HepG2 (cell line): Measurements from ENCODE around the gene PRDM10. TPM values are rescaled to one million over a fixed set of nuclear protein-coding genes. Genes with fewer than 3 reads are reported as not detected.

Experiments used
- ATAC-seq: fragments of 200-7000 bp; cut with Tn5 transposase; 3 replicates; pipeline ENCODE4 v1.9.1; 2020; ENCODE audit warnings: mild to moderate bottlenecking, moderate library complexity
- BruUV-seq: library from RNA; stranded (reverse); fragments of 400-500 nt; replicated peaks from 2 replicates; lab custom pipeline; 2021; lab: Mats Ljungman, UMichigan
- CTCF ChIA-PET: fragments of 300-600 bp; formaldehyde crosslinking; extraction: SDS; loops from one replicate; lab custom pipeline; 2021; ENCODE audit warnings: low total read pairs, inconsistent platforms, low intra/inter-chr PET ratio; lab: Yijun Ruan, JAX
- POLR2A ChIA-PET: fragments of 350-600 bp; sonication (Branson Sonifier 250); formaldehyde crosslinking; loops from one replicate; lab custom pipeline; 2020; ENCODE audit warnings: antibody characterized with exemption, inconsistent platforms; lab: Yijun Ruan, JAX
- DNase-seq: peaks from one replicate; pipeline ENCODE4 v3.0.0-alpha.2; 2015; ENCODE audit warnings: low spot score
- FAIRE-seq: peaks from 3 replicates; lab custom pipeline; 2011; peaks lifted over from hg19 to GRCh38; lab: Jason Lieb, UNC
- H2AFZ ChIP-seq: one replicate; pipeline ENCODE4 v1.6.1; 2011; ENCODE audit warnings: low read length, inconsistent platforms
- H3K27ac ChIP-seq: fragments of 300-600 bp; 3 replicates; pipeline ENCODE4 v1.8.0; 2011; ENCODE audit warnings: mixed run types, mild to moderate bottlenecking, mixed read lengths, low read length, inconsistent platforms; ENCODE audit not compliant: insufficient read depth; ENCODE audit errors: extremely low read length
- H3K27me3 ChIP-seq, 2 experiments: fragments of 200-600 bp in 1 of 2; 2 replicates in 1 of 2; 3 replicates in 1 of 2; pipeline versions ENCODE4 v1.6.0 to v1.8.0; 2011; ENCODE audit warnings: low read length in 2 of 2, mild to moderate bottlenecking in 2 of 2, moderate library complexity in 2 of 2, inconsistent platforms in 1 of 2; ENCODE audit not compliant: insufficient read depth in 2 of 2, control insufficient read depth in 1 of 2
- H3K36me3 ChIP-seq, 2 experiments: fragments of 200-600 bp in 1 of 2; replicated peaks in 1 of 2; 2 replicates in 1 of 2; 3 replicates in 1 of 2; pipeline versions ENCODE4 v1.5.1 to v1.8.0; 2011; ENCODE audit warnings: low read length in 2 of 2, inconsistent platforms in 1 of 2; ENCODE audit not compliant: insufficient read depth in 2 of 2, control insufficient read depth in 1 of 2
- H3K4me1 ChIP-seq: 2 replicates; pipeline ENCODE4 v1.5.1; 2012; ENCODE audit warnings: low read length, inconsistent platforms; ENCODE audit not compliant: insufficient read depth
- H3K4me2 ChIP-seq: 2 replicates; pipeline ENCODE4 v1.6.0; 2011; ENCODE audit warnings: low read depth, low read length, inconsistent platforms
- H3K4me3 ChIP-seq, 3 experiments: fragments of 200-600 bp in 1 of 3; sonication (generic), shearing (Covaris generic) in 1 of 3; replicated peaks in 1 of 3; 2 replicates each; pipeline ENCODE4 v1.5.1; 2011 to 2016; ENCODE audit warnings: low read length in 3 of 3, inconsistent platforms in 2 of 3, low read depth in 2 of 3, mild to moderate bottlenecking in 2 of 3, control low read depth in 1 of 3, mixed read lengths in 1 of 3; ENCODE audit not compliant: insufficient read depth in 1 of 3
- H3K79me2 ChIP-seq: one replicate; pipeline ENCODE4 v1.6.1; 2011; ENCODE audit warnings: low read length, inconsistent platforms; ENCODE audit not compliant: insufficient read depth
- H3K9ac ChIP-seq: 2 replicates; pipeline ENCODE4 v1.6.0; 2011; ENCODE audit warnings: mild to moderate bottlenecking, low read depth, low read length, inconsistent platforms; ENCODE audit not compliant: insufficient read depth
- H3K9me3 ChIP-seq: 2 replicates; pipeline ENCODE4 v1.5.1; 2012; ENCODE audit warnings: mild to moderate bottlenecking, low read length
- H4K20me1 ChIP-seq: 2 replicates; pipeline ENCODE4 v1.6.0; 2011; ENCODE audit warnings: inconsistent platforms, mild to moderate bottlenecking, low read length, moderate library complexity; ENCODE audit not compliant: insufficient read depth
- CEBPG ChIP-seq: IDR thresholded peaks from 2 replicates; pipeline ENCODE4 v1.6.1; 2016
- ELF1 ChIP-seq: sonication (generic); formaldehyde crosslinking; IDR thresholded peaks from 2 replicates; pipeline ENCODE4 v1.4.0; 2020; ENCODE audit warnings: missing genetic modification reagents
- ETV5 ChIP-seq: IDR thresholded peaks from 2 replicates; pipeline ENCODE4 v1.6.1; 2018; ENCODE audit warnings: missing biosample characterization, missing genetic modification reagents, inconsistent platforms, borderline replicate concordance
- HIVEP1 ChIP-seq: sonication (generic); formaldehyde crosslinking; IDR thresholded peaks from 2 replicates; pipeline ENCODE4 v1.4.0; 2020; ENCODE audit warnings: mild to moderate bottlenecking, missing genetic modification reagents
- HNF4A ChIP-seq: sonication (generic); formaldehyde crosslinking; IDR thresholded peaks from 2 replicates; pipeline ENCODE4 v1.4.0; 2020; ENCODE audit warnings: missing genetic modification reagents
- HNRNPH1 ChIP-seq: fragments of 200-400 bp; formaldehyde crosslinking; optimal IDR thresholded peaks from 2 replicates; pipeline ENCODE3; 2017; ENCODE audit warnings: mild to moderate bottlenecking, low read depth, low read length
- HOXA3 ChIP-seq: sonication (generic); formaldehyde crosslinking; IDR thresholded peaks from 2 replicates; pipeline ENCODE4 v1.5.0; 2020; ENCODE audit warnings: missing genetic modification reagents
- MAF1 ChIP-seq: sonication (generic); formaldehyde crosslinking; IDR thresholded peaks from 2 replicates; pipeline ENCODE4 v1.5.0; 2020; ENCODE audit warnings: missing genetic modification reagents, borderline replicate concordance
- MAFK ChIP-seq, 2 experiments: IDR thresholded peaks in 1 of 2; conservative IDR thresholded peaks in 1 of 2; 2 replicates each; pipeline ENCODE4 v1.6.1; 2011; ENCODE audit warnings: improper control_type of control experiment in 2 of 2, low read length in 2 of 2
- PAF1 ChIP-seq: IDR thresholded peaks from 2 replicates; pipeline ENCODE4 v1.6.1; 2016; ENCODE audit warnings: missing genetic modification reagents, missing compliant biosample characterization
- RELA ChIP-seq: sonication (generic); formaldehyde crosslinking; IDR thresholded peaks from 2 replicates; pipeline ENCODE4 v1.4.0; 2020; ENCODE audit warnings: missing genetic modification reagents
- SNAI1 ChIP-seq: sonication (generic); formaldehyde crosslinking; IDR thresholded peaks from 2 replicates; pipeline ENCODE4 v1.5.0; 2020; ENCODE audit warnings: mild to moderate bottlenecking, missing genetic modification reagents, borderline replicate concordance
- ZHX1 ChIP-seq: sonication (generic); formaldehyde crosslinking; IDR thresholded peaks from 2 replicates; pipeline ENCODE4 v1.8.1; 2022; ENCODE audit warnings: low read depth, mild to moderate bottlenecking, missing genetic modification reagents
- ZKSCAN1 ChIP-seq: fragments of 150-350 bp; IDR thresholded peaks from 2 replicates; pipeline ENCODE4 v1.6.1; 2014; ENCODE audit warnings: low read length
- ZNF263 ChIP-seq: sonication (generic); formaldehyde crosslinking; IDR thresholded peaks from 2 replicates; pipeline ENCODE4 v1.4.0; 2020; ENCODE audit warnings: missing genetic modification reagents
- ZNF530 ChIP-seq: sonication (generic); formaldehyde crosslinking; IDR thresholded peaks from 2 replicates; pipeline ENCODE4 v1.5.0; 2020; ENCODE audit warnings: low read depth, mild to moderate bottlenecking, missing genetic modification reagents
- ZNF569 ChIP-seq: sonication (generic); formaldehyde crosslinking; IDR thresholded peaks from 2 replicates; pipeline ENCODE4 v1.5.0; 2020; ENCODE audit warnings: mild to moderate bottlenecking, missing genetic modification reagents, moderate library complexity, borderline replicate concordance
- ZNF572 ChIP-seq: sonication (generic); formaldehyde crosslinking; IDR thresholded peaks from 2 replicates; pipeline ENCODE4 v1.5.1; 2020; ENCODE audit warnings: mild to moderate bottlenecking, missing genetic modification reagents
- ZNF724P ChIP-seq: sonication (generic); formaldehyde crosslinking; IDR thresholded peaks from 2 replicates; pipeline ENCODE4 v1.8.0; 2022; ENCODE audit warnings: missing genetic modification reagents, borderline replicate concordance
- ZSCAN22 ChIP-seq: sonication (generic); formaldehyde crosslinking; IDR thresholded peaks from 2 replicates; pipeline ENCODE4 v1.4.0; 2020; ENCODE audit warnings: mild to moderate bottlenecking, missing genetic modification reagents
- WGBS: methylation state at CpG from one replicate; pipeline ENCODE4 v1.1.6; 2017; ENCODE audit warnings: low lambda C conversion rate; 5-methylcytosine and 5-hydroxymethylcytosine counted together
- in situ Hi-C: cut with HindIII; loops from 2 replicates; pipeline ENCODE4 v1.10.0; 2017; ENCODE audit warnings: low pct_unique_long_range_greater_than_20kb; ENCODE audit not compliant: extremely low pct_ligation_motif_present
- intact Hi-C: fragments of 100-400 bp; cut with micrococcal nuclease; formaldehyde crosslinking; loops from one replicate; pipeline ENCODE4 v1.10.0; 2022; ENCODE audit not compliant: unreplicated experiment
- polyA plus RNA-seq, 8 experiments: library from polyadenylated mRNA; depleted of rRNA in 3 of 8; stranded (reverse) in 7 of 8; unstranded in 1 of 8; fragments of >200 nt; fragmentation: Illumina TruSeq in 4 of 8; extraction: Trizol in 4 of 8; gene quantifications; 2 replicates each; pipeline versions ENCODE4 v1.2.1 to v1.2.3, GENCODE V29; 2011 to 2016; ENCODE audit warnings: low read depth in 4 of 8, missing spikeins in 1 of 8, mixed read lengths in 1 of 8; ENCODE audit not compliant: insufficient read depth in 1 of 8
- total RNA-seq, 5 experiments: library from RNA; depleted of rRNA; stranded (reverse); fragments of >200 nt; fragmentation: Illumina TruSeq; extraction: Trizol; gene quantifications; 2 replicates each; pipeline ENCODE4 v1.2.3, GENCODE V29; 2016; ENCODE audit warnings: low read depth in 1 of 5
- TF ChIP-seq, protein P1 (sequence below): sonication (generic); formaldehyde crosslinking; IDR thresholded peaks from 2 replicates; pipeline ENCODE4 v1.4.0; 2020; ENCODE audit warnings: missing genetic modification reagents, borderline replicate concordance

Gene PRDM10
- total and polyA plus RNA-seq, 2 of the 13 experiments (the other 11 are each of a cell fraction or from before 2014, with no cell fraction given), result 5.7 to 5.8 TPM

DNA sequence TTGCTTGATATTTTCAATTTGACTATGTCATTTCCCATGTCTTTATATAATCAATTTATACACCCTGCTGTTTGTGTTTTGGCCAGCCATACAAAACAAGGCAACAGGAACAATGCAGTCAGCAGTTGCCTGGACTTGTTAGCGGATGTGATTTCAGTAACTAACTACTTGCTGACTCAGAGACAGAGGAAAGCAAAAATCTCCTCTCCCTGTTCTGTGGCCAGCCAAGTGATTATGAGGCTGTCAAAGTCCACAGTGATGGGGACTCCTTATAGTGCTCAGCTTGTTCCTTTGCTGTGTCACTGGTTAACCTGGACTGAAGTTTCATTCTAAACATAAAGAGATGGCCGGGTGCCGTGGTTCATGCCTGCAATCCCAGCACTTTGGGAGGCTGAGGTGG, 34.4 kb upstream of the PRDM10 start:
- BruUV-seq, result no TSS peak
- peak; percentile 80 for ATAC-seq
- TF ChIP-seq ETV5 (CRISPR knock-in tag), result peak; percentile 22; the same call in 1 of the 2 replicates
- peak; percentile 39; the same call in 1 of the 2 replicates for TF ChIP-seq HNF4A
- peak; percentile 49 to 68; a peak in 3 of 4 replicates for TF ChIP-seq MAFK (conservative IDR thresholded peaks at IDR 0.05 in 1 of 2, IDR thresholded peaks at IDR 0.05 in 1 of 2; ENCODE audit: low read length in 2 of 2)
- no peak for TF ChIP-seq ZSCAN22
- no peak for TF ChIP-seq SNAI1
- no peak for TF ChIP-seq ZHX1 (CRISPR knock-in tag)
- no peak for TF ChIP-seq ELF1
- TF ChIP-seq ZNF530 (CRISPR knock-in tag), result no peak
- no peak for TF ChIP-seq CEBPG (CRISPR knock-in tag)
- TF ChIP-seq HIVEP1, result no peak
- TF ChIP-seq RELA (CRISPR knock-in tag), result no peak
- TF ChIP-seq PAF1 (CRISPR knock-in tag), result no peak
- TF ChIP-seq, protein P1, sequence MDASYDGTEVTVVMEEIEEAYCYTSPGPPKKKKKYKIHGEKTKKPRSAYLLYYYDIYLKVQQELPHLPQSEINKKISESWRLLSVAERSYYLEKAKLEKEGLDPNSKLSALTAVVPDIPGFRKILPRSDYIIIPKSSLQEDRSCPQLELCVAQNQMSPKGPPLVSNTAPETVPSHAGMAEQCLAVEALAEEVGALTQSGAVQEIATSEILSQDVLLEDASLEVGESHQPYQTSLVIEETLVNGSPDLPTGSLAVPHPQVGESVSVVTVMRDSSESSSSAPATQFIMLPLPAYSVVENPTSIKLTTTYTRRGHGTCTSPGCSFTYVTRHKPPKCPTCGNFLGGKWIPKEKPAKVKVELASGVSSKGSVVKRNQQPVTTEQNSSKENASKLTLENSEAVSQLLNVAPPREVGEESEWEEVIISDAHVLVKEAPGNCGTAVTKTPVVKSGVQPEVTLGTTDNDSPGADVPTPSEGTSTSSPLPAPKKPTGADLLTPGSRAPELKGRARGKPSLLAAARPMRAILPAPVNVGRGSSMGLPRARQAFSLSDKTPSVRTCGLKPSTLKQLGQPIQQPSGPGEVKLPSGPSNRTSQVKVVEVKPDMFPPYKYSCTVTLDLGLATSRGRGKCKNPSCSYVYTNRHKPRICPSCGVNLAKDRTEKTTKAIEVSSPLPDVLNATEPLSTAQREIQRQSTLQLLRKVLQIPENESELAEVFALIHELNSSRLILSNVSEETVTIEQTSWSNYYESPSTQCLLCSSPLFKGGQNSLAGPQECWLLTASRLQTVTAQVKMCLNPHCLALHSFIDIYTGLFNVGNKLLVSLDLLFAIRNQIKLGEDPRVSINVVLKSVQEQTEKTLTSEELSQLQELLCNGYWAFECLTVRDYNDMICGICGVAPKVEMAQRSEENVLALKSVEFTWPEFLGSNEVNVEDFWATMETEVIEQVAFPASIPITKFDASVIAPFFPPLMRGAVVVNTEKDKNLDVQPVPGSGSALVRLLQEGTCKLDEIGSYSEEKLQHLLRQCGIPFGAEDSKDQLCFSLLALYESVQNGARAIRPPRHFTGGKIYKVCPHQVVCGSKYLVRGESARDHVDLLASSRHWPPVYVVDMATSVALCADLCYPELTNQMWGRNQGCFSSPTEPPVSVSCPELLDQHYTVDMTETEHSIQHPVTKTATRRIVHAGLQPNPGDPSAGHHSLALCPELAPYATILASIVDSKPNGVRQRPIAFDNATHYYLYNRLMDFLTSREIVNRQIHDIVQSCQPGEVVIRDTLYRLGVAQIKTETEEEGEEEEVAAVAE (CRISPR knock-in tag), result no peak
- TF ChIP-seq ZNF572 (CRISPR knock-in tag), result no peak
- no peak for TF ChIP-seq ZNF263 (CRISPR knock-in tag)
- no peak for TF ChIP-seq HNRNPH1
- no peak for TF ChIP-seq HOXA3 (CRISPR knock-in tag)
- no peak for TF ChIP-seq ZNF724P
- no peak for TF ChIP-seq ZNF569 (CRISPR knock-in tag)
- no peak for TF ChIP-seq MAF1
- no peak for TF ChIP-seq ZKSCAN1

More for the DNA sequence above, 34.4 kb upstream of the PRDM10 start:
- no peak overlapping the region for H3K27ac ChIP-seq
- peak overlapping the region; percentile 68 for H3K4me2 ChIP-seq
- H3K4me3 ChIP-seq, result peak overlapping the region in 2 of 3 experiments; percentile 34 to 44; a peak in 3 of 6 replicates
- FAIRE-seq (peak; percentile 68), DNase-seq (peak; percentile 77)
- no peaks in the 10 kb centered on the region for H3K27me3 ChIP-seq
- ChIA-PET CTCF (no interaction called here), POLR2A (interaction anchor here (1.0 to 4.1 kb wide), 3 partner anchors 33 to 107 kb away, joined by 3 to 23 read pairs (median 3); partner anchors contain the start of gene PRDM10)
- no peaks in the 10 kb centered on the region for H3K9me3 ChIP-seq
- intact Hi-C loops, result loop anchor here (5.0 kb wide), 1 partner anchor 35 kb away; the partner anchor contains the start of gene PRDM10
- in situ Hi-C loops, result no loop called here
- H2AFZ ChIP-seq, result no peak overlapping the region
- 16% methylated on average over 3 of the region's 3 CpGs for WGBS
- no peaks in the 10 kb centered on the region for H3K79me2 ChIP-seq
- no peaks in the 10 kb centered on the region for H3K36me3 ChIP-seq
- no peak overlapping the region for H3K9ac ChIP-seq
- no peaks in the 10 kb centered on the region for H4K20me1 ChIP-seq
- H3K4me1 ChIP-seq, result peaks cover 31% of the 10 kb centered on the region
